GM21717 (cell line): ENCODE measurements around the gene ZNF485.
"Not testable (repeated sequence)": the region's sequence is repeated elsewhere in the genome, so short reads cannot be mapped to it uniquely, and the experiment has no call there.

ENCODE experiments used
- ATAC-seq: cut with Tn5 transposase; IDR thresholded peaks from one replicate; pipeline ENCODE4 v1.9.1; 2021; ENCODE audit warnings: mild to moderate bottlenecking, moderate library complexity; ENCODE audit not compliant: unreplicated experiment

The ZNF485 gene

DNA sequence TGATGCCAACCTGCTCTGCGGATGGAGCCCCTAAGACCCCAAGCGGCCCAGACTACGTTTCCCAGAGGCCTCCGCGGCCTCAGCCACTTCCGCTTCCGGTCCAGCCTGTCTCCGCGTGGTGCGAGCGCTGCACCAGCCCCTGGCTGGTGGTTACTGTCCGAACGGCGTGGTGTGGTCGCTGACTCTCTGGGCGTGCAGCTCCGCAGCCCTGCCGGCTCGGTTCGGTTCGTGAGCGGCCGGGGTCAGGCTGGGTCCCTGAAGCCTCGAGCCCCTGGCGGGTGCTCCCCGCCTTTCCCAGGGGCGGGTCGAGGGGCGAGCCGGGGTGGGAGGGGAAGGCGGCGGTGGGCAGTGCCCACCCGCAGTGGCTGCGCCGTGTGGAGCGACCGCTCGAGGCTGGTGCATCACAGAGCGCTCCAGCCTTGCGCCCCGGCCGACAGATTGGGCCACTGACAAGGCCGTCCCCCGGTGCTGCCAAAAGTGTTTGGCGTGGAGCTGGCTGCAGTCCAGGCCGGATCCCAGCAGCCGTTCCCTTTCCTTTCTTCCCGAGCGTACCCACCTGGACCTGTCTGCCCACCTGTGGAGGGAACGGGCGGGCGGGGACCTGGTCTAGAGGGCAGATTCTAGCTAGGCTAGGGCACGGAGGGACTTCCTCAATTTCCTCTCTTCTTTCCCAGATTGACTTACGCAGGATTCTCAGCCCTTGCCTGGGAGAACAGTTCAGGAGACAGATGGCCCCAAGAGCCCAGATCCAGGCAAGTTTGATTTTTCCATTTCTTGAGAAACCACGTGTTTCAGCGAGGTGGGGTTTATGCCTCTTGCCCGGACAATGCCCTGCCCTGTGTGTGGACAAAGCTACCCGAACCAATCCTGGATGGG is at the start of gene ZNF485:
Gene ZNF485 (plus strand): TSS at position 116 of the 876 bp plus-strand sequence. CDS start 613 bp downstream, at position 729.
- ATAC-seq = peak; percentile 99

DNA sequence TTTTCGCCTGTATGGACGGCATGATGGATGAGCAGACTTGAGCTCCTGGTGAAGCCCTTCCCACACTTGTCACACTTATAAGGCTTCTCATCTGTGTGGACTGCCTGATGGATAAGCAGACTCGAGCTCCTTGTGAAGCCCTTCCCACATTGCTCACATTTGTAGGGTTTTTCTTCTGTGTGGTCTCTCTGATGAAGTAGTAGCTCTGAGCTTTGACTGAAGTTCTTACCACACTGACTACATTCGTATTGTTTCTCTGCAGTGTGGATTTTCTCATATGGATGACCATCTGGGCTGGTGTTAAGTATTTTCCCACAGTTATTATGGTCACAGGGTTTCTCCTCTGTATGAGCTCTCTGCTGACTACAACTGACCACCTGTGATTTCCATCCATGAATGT is 49.0 kb upstream of the ZNF485 start:
- ATAC-seq = no peak

DNA sequence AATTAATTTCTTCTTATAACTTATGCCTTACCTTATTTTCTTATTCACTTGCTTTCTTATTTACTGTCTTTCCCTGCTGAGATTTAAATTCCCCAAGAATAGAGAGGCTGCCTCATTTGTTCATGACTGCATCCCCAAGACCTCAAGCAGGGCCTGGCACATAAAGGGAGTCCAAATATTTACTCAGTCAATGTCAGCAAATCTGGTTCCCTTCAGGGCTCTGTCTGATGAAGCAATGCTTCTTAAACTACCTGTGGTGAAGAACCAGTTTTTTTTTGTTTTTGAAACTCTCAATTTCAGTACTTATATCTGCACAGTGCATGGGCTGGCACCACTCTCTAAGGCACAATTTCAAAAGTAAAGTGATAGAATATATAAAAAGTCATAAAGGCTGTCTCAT is 36.6 kb upstream of the ZNF485 start:
- ATAC-seq = no peak

GRCh38 chr10:43570971-43571370 is 35.3 kb upstream of the ZNF485 start:
- no peak for ATAC-seq

DNA sequence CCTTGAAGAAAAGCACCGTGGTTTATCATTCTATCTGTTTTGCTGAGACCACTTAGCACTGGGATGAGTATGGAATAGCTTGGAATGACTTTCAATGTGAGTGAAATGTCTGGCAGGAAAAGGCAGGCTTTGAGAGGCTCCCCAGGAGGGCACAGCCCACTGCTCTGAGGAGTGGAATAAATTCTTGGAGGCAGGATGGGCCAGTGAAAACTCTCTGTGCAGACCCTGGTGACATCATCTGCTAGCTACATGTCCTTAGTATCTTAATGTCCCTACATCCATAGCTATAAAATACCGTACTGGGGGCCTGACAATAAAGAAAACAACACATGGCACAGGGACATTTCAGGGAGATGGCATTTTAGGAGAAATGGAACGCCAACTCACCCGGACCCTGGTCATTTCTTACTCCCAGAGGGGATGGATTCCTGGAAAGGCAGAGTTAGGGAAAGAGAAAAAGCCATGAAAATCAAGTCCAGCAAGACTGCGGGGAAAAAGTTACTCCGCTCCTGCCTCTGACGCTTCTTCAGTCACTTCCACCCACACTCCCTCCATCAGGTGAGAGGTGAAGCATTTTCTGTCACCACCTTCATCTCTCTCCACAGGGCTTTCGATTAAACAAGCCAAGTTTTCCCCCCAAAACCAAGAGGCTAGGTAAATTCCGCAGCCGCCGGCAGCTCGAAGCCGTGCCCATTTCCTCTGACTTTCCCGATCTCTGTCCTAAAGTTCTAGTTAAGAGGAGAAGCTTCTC is 32.8 kb upstream of the ZNF485 start:
- no peak for ATAC-seq

- peak; percentile 88 for ATAC-seq
Observed at GRCh38 chr10:43574001-43574892, 32.0 kb upstream of the ZNF485 start, which contains the start of gene ZNF239. Gene ZNF239, minus strand, starts transcription at chr10:43574616. Its CDS starts 16,537 bp downstream, at chr10:43558079.

DNA sequence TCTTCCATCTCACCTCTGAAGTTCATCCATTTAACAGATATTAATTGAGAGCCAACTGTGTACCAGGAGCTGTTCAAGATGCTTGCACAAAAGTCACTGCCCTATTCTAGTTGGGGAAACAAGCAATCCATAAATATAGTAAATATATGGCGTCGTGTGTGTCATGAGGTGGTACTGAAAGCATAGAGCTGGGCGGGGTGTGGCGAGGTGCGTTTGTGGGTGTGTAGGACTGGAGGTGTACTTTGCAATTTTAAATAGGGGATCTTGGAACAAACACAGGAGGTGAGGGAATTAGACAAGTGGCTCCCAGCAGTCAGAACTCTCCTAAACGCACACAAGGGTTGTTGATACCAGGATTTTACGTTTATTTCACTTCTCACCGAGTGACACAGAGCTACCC is 31.3 kb upstream of the ZNF485 start:
- no peak for ATAC-seq

DNA sequence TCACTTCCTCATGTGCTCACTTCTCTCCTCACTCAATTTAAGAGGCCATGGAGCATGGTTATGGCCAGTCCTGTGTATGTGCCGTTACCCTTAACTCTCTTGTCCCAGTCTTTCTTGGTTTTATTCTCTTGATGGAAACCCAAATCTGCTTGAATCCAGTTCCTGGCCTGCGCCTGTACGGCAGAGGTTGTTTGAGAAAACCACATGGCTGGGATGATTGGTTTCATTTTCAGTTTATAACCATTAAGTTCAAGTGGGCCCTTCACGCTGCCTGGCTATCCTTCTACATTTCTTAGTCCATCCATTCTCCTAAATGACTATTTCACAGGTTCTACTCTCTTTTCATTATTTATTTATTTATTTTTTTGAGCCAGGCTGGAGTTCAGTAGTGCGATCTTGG is 30.2 kb upstream of the ZNF485 start:
- no peak for ATAC-seq

DNA sequence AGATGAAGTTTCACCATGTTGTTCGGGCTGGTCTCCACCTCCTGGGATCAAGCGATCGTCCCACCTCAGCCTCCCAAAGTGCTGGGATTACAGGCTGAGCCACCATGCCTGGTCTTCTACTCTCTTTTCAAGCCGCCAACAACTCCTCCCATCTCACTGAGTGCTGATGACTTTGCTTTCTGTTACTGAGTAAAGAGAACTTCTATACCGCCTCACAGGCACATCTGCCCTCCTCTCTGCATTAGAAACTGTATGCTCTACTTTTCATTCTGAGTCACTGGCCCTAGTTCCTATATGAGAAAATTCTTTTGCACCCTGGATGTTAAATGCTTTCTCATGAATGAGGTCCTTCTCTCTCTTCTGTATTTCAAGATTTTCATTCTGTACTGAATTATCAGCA is 29.7 kb upstream of the ZNF485 start:
- no peak for ATAC-seq

- ATAC-seq = no peak
Observed at GRCh38 chr10:43584051-43584450, 22.2 kb upstream of the ZNF485 start.

DNA sequence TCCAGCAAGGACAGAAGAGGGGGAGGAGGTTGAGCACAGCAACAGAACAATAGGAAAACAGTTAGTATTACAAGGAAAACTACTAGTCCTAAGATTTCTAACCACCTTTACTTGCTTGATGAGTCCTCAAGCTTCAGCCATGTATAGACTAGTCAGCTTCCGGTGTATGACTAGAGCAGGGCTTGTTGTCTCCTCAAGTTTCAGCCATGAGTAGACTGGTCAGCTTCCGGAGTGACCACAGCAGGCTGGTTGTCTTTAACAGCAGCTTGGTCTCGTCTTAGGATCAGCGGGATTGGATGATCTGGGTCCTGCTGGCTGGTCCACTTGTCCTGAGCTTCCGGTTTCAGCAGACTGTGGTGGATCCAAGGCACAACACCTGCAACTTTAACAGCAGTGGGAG is 21.2 kb upstream of the ZNF485 start:
- no peak for ATAC-seq

DNA sequence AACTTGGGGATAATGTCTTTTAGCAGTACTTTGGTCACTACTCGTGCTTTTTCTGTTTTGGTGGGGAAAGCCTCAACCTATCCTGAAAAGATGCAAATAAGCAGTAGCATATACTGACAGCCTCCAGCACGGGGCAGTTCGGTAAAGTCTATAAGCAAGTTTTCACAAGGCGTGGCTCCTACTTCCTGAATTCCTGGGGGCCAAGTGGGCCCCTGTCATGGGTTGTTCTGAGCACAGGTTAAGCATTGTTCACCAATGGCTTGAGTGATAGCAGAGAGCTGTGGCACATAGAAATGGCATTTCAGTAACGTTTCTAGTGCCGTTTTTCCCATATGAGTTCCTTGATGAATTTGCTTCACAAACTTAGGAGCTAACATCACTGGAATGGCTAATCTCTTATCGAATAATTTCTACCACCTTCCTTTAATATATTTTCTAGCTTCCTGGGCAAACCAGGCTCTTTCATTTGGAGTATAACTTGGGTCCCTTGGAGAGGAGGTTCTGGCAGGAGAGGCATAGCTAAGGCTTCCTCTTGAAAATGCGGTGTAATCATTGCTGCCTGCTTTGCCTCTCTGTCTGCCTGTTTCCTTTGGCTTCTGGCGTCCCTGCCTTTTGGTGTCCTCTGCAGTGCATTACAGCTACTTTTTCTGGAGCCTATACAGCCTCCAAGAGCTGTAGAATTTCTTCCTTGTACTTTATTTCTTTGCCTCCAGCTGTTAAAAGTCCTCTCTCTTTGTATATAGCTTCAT is 20.1 kb upstream of the ZNF485 start:
- ATAC-seq = no peak

DNA sequence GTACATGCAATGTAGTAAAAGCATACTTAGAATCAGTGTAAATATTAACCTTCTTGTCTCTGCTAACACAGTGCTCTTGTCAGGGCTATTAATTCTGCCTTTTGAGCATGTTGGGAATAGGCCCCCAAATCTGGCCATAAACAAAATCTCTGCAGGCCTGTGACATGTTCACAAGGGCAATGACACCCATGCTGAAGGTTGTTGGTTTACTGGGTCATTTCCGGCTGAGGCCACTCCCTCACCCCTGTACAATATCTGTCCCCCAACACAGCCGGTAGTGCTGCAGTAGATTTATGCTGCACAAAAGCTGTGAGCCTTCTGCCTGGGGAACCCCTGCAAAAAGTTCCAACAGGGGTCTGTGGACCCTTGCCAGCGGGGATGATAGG is 19.5 kb upstream of the ZNF485 start:
- ATAC-seq = not testable (repeated sequence)

DNA sequence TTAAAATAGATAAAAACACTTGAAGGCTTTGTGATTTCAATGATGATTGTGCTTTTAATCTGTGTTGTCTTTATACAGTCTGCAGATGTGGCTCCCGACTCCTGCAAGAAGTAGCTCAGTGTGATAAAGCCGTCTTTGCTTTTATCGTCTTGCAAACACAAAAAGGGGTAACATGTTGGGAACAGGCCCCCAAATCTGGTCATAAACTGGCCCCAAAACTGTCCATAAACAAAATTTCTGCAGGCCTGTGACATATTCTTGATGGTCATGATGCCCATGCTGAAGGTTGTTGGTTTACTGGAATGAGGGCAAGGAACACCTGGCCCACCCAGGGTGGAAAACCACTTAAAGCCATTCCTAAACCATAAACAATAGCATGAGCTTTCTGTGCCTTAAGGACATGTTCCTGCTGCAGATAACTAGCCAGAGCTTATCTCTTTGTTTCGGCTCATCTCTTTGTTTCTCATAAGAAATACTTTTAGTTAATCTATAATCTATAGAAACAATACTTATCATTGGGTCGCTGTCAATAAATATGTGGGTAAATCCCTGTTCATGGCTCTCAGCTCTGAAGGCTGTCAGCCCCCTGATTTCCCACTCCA is 14.8 kb upstream of the ZNF485 start:
- no peak for ATAC-seq

DNA sequence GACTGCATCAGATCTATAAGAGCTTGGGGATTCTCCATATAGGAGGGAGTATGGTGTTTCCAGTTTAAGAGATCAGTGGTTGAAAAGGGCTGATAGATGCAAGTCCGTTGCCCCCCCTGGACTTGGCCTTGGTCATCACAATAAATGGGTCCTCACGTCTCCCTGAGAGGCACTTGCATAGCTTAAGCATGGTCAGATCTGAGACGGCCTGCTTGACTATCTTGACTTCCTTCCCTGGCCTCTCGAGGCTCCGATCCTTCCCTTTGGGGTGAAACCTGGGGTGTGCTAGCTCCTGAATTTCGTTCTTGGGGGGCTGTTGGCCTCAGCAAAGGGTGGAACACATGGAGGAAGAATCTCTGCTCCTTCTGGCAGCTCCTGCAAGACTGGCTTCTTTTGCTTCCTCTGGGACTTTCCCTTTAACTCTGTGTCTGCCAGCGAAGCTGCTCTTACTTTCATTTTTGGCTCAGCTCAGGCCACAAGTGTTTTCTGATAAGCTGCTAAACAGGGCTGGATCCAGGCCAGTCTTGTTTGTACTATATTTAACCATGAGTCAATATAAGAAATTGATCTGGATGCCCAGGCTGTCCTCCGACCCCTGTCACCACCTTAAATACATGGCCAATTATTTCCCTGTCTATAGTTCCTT is 11.2 kb upstream of the ZNF485 start:
- ATAC-seq = peak; percentile 94

DNA sequence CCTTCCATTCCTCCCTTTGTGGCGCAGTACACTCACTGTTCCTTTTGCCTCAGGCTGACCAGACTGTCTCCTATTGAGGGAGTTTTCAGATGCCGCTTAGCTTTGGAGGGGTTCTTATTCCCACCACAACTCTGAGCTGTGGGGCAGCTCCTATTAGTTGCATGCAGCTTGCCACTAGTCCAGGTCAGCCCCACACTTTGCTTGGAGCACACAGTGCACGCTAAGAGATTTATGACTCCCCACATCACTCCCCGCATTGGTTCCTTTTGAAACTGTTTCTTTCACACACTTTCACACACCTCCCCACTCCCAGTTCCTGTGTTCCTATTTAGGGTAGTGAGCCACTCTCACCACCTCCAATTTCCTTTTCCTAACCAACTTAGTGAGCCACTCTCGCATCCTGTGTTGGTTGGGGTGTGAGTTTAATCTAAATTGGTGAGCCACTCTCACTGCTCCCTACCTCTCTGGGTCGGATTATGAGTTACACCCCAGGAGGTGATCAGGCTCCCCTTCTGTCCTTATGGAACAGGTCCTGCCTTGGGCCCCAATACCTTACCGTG is 10.4 kb upstream of the ZNF485 start:
- ATAC-seq = peak; percentile 70

- no peak for ATAC-seq
Observed at GRCh38 chr10:43596546-43596945, 9.7 kb upstream of the ZNF485 start.

GRCh38 chr10:43598446-43598845 is 7.8 kb upstream of the ZNF485 start:
- ATAC-seq = no peak

GRCh38 chr10:43599333-43599732 is 6.9 kb upstream of the ZNF485 start:
- ATAC-seq = no peak
